PC-3 (cell line): Measurements from ENCODE around the gene ADCY5. TPM values are rescaled to one million over a fixed set of nuclear protein-coding genes. Genes with fewer than 3 reads are reported as not detected.

Source experiments
- ATAC-seq: fragments of 200-7000 bp; cut with Tn5 transposase; 2 replicates; pipeline ENCODE4 v1.9.1; 2020; ENCODE audit warnings: mild to moderate bottlenecking, moderate library complexity
- BruUV-seq: library from RNA; stranded (reverse); fragments of 400-500 nt; replicated peaks from 2 replicates; lab custom pipeline; 2021; lab: Mats Ljungman, UMichigan
- CTCF ChIA-PET: fragments of 300-600 bp; sonication (Branson Sonifier 250); formaldehyde crosslinking; loops from one replicate; lab custom pipeline; 2022; ENCODE audit warnings: antibody characterized with exemption; lab: Charles Lee
- POLR2A ChIA-PET: fragments of 300-600 bp; sonication (Branson Sonifier 250); formaldehyde crosslinking; loops from one replicate; lab custom pipeline; 2022; ENCODE audit warnings: antibody characterized with exemption; ENCODE audit not compliant: unreplicated experiment; lab: Charles Lee
- DNase-seq: peaks from one replicate; pipeline ENCODE4 v3.0.0-alpha.2; 2015
- H2AFZ ChIP-seq: fragments of 300-600 bp; sonication (generic); 2 replicates; pipeline ENCODE4 v1.6.0; 2016; ENCODE audit warnings: antibody characterized with exemption, low read length
- H3F3A ChIP-seq: fragments of 300-600 bp; sonication (generic); one replicate; pipeline ENCODE4 v1.6.0; 2017; ENCODE audit warnings: antibody characterized with exemption, low read length, control low read depth, mild to moderate bottlenecking; ENCODE audit not compliant: unreplicated experiment
- H3K27ac ChIP-seq: fragments of 300-600 bp; sonication (generic); 2 replicates; pipeline ENCODE4 v1.5.1; 2016; ENCODE audit warnings: mild to moderate bottlenecking, low read length
- H3K27me3 ChIP-seq: fragments of 300-600 bp; sonication (generic); 2 replicates; pipeline ENCODE4 v1.6.1; 2016; ENCODE audit warnings: low read length, mixed read lengths
- H3K36me3 ChIP-seq: fragments of 300-600 bp; sonication (generic); 2 replicates; pipeline ENCODE4 v1.6.1; 2016; ENCODE audit warnings: low read depth, mixed run types, low read length, mixed read lengths
- H3K4me1 ChIP-seq: fragments of 300-600 bp; sonication (generic); 2 replicates; pipeline ENCODE4 v1.5.1; 2016; ENCODE audit warnings: low read length; ENCODE audit not compliant: insufficient read depth
- H3K4me2 ChIP-seq: fragments of 300-600 bp; sonication (generic); 2 replicates; pipeline ENCODE4 v1.6.0; 2016; ENCODE audit warnings: low read length
- H3K4me3 ChIP-seq: fragments of 300-600 bp; sonication (generic); 2 replicates; pipeline ENCODE4 v1.5.1; 2016; ENCODE audit warnings: mild to moderate bottlenecking, low read length, mixed read lengths
- H3K79me2 ChIP-seq: fragments of 300-600 bp; sonication (generic); 2 replicates; pipeline ENCODE4 v1.6.1; 2017; ENCODE audit warnings: low read length, mixed read lengths
- H3K9ac ChIP-seq: fragments of 300-600 bp; sonication (generic); 2 replicates; pipeline ENCODE4 v1.6.0; 2016; ENCODE audit warnings: mild to moderate bottlenecking, low read length
- H3K9me2 ChIP-seq: fragments of 300-600 bp; sonication (generic); replicated peaks from 2 replicates; pipeline ENCODE4 v1.6.1; 2016; ENCODE audit warnings: mixed run types, low read length, mixed read lengths
- H3K9me3 ChIP-seq: fragments of 300-600 bp; sonication (generic); 2 replicates; pipeline ENCODE4 v1.6.1; 2016; ENCODE audit warnings: low read length, mixed read lengths
- H4K20me1 ChIP-seq: fragments of 300-600 bp; sonication (generic); 2 replicates; pipeline ENCODE4 v1.6.1; 2016; ENCODE audit warnings: low read length, mixed read lengths
- EZH2 ChIP-seq: fragments of 300-600 bp; sonication (generic); IDR thresholded peaks from one replicate; pipeline ENCODE4 v1.6.1; 2017; ENCODE audit warnings: antibody characterized with exemption, mild to moderate bottlenecking, low read length; ENCODE audit not compliant: unreplicated experiment
- EZH2phosphoT487 ChIP-seq: fragments of 300-600 bp; sonication (generic); IDR thresholded peaks from 2 replicates; pipeline ENCODE4 v1.6.1; 2018; ENCODE audit warnings: mild to moderate bottlenecking, antibody characterized with exemption, low read length, borderline replicate concordance
- intact Hi-C: fragments of 100-400 bp; cut with micrococcal nuclease; formaldehyde crosslinking; loops from 2 replicates; pipeline ENCODE4 v1.9.0; 2023
- total RNA-seq: library from RNA; depleted of rRNA; stranded (reverse); fragments of >200 nt; gene quantifications from 2 replicates; pipeline ENCODE4 v1.2.3, GENCODE V29; 2014
- TF ChIP-seq, protein P1 (sequence below): fragments of 300-600 bp; sonication (generic); conservative IDR thresholded peaks from 2 replicates; pipeline ENCODE4 v1.5.1; 2017; ENCODE audit warnings: antibody characterized with exemption, low read depth, mild to moderate bottlenecking, low read length

ADCY5 gene
- total RNA-seq, 1 experiment from 2014 or later = not detected

DNA sequence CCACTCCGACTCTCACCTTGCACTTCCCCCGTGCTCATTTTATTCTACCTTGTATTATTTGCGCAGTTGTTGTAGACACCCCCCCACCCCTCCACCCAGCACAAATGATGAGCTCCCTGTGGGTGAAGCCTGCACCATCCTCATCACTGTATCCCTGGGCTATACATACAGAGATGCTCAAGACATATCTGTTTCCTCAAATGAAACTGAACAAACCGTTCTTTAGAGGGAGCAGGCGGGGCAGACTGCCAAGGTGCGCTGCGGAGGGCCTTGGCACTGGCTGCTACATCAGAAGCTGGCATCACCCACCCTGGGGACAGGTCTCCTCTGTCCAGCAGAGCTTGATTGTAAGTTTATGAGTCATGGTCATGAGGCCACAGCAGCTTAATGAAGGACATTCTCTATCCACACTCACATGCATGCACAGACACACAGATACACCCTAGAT lies 29.0 kb downstream of the ADCY5 start:
- H4K20me1 ChIP-seq = no peaks in the 10 kb centered on the region
- H3K27me3 ChIP-seq = peaks cover 63% of the 10 kb centered on the region
- DNase-seq = no peak
- H3K27ac ChIP-seq = no peak overlapping the region
- no peak for TF ChIP-seq EZH2
- TF ChIP-seq, protein P1, sequence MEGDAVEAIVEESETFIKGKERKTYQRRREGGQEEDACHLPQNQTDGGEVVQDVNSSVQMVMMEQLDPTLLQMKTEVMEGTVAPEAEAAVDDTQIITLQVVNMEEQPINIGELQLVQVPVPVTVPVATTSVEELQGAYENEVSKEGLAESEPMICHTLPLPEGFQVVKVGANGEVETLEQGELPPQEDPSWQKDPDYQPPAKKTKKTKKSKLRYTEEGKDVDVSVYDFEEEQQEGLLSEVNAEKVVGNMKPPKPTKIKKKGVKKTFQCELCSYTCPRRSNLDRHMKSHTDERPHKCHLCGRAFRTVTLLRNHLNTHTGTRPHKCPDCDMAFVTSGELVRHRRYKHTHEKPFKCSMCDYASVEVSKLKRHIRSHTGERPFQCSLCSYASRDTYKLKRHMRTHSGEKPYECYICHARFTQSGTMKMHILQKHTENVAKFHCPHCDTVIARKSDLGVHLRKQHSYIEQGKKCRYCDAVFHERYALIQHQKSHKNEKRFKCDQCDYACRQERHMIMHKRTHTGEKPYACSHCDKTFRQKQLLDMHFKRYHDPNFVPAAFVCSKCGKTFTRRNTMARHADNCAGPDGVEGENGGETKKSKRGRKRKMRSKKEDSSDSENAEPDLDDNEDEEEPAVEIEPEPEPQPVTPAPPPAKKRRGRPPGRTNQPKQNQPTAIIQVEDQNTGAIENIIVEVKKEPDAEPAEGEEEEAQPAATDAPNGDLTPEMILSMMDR = no peak
- no peak for TF ChIP-seq EZH2phosphoT487
- intact Hi-C loops = no loop called here
- POLR2A ChIA-PET = no interaction called here
- no TSS peak for BruUV-seq
- H3K36me3 ChIP-seq = no peaks in the 10 kb centered on the region
- H3F3A ChIP-seq = no peaks in the 10 kb centered on the region
- H3K4me3 ChIP-seq = no peak overlapping the region
- no peaks in the 10 kb centered on the region for H3K79me2 ChIP-seq
- CTCF ChIA-PET = interaction anchor here (0.6 kb wide), 1 partner anchor 9 kb away, joined by 4 read pairs; no protein-coding TSS in a partner anchor
- no peaks in the 10 kb centered on the region for H3K9me3 ChIP-seq
- no peak overlapping the region for H3K4me2 ChIP-seq
- H3K9ac ChIP-seq = no peak overlapping the region
- no peak for ATAC-seq
- H3K4me1 ChIP-seq = no peaks in the 10 kb centered on the region
- H2AFZ ChIP-seq = no peak overlapping the region
- H3K9me2 ChIP-seq = no peaks in the 10 kb centered on the region

DNA sequence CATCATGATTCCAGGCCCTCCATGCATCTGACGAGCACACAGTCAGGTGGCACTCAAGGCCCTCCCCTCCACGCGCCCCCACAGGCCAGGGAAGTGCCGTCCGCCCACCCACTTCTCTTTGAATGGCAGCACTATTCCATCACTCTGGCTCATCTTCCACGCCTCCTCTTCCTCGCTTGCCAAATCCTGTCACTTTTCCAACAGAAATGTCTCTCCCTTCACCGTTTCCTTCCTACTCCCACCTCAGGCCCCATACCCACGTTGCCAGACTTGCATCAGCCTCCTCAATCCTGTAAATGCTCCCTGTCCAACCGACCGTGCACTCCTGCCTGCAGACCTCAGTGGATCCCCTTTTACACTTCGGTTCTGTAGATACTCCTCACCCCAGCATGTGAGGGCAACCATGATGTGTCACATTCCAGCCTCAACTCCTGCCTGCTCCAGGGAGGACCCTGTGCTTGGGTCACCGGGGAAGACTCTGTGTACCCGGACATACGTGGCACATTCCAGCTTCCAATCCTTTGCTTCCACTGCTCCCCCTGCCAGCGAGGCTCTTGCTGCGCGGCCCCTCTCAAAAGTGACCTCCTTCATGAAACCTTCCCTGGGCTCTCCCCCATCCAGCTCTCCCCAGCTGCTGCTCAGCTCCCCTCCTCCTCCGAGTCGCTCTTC lies 29.6 kb downstream of the ADCY5 start:
- ChIA-PET CTCF (interaction anchor here (0.6 kb wide), 1 partner anchor 8 kb away, joined by 4 read pairs; no protein-coding TSS in a partner anchor), POLR2A (no interaction called here)
- H3K4me3 ChIP-seq = no peak overlapping the region
- intact Hi-C loops = no loop called here
- no peak for DNase-seq
- no peaks in the 10 kb centered on the region for H3K79me2 ChIP-seq
- H3K36me3 ChIP-seq = no peaks in the 10 kb centered on the region
- ATAC-seq = no peak
- no peak overlapping the region for H3K27ac ChIP-seq
- TF ChIP-seq, protein P1 = no peak
- TF ChIP-seq EZH2 = no peak
- TF ChIP-seq EZH2phosphoT487 = no peak
- no peak overlapping the region for H3K9ac ChIP-seq
- BruUV-seq = no TSS peak
- H3K4me2 ChIP-seq = no peak overlapping the region
- H3K4me1 ChIP-seq = no peaks in the 10 kb centered on the region
- no peaks in the 10 kb centered on the region for H4K20me1 ChIP-seq
- no peaks in the 10 kb centered on the region for H3F3A ChIP-seq
- peaks cover 64% of the 10 kb centered on the region for H3K27me3 ChIP-seq
- no peak overlapping the region for H2AFZ ChIP-seq
- H3K9me2 ChIP-seq = no peaks in the 10 kb centered on the region
- no peaks in the 10 kb centered on the region for H3K9me3 ChIP-seq

DNA sequence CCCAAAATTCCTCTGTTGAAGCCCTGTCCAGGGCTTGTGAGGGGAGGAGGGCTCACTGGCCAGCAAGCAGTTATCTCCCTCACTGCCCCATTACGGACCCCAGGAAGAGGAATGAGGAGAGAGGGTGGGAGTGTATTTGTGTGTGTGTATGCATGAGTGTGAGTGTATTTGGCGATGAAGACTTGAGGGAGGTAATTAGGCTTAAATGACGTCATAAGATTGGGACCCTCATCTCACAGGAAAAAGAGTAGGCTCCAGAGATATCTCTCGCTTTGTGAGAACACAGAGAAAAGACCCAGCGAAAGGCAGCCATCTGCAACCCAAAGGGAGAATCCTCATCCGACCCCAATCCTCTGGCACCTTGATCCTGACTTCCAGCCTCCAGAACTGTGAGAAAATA lies 32.2 kb downstream of the ADCY5 start:
- no peaks in the 10 kb centered on the region for H4K20me1 ChIP-seq
- ATAC-seq = no peak
- H3K79me2 ChIP-seq = no peaks in the 10 kb centered on the region
- no peak overlapping the region for H3K9ac ChIP-seq
- H3K27me3 ChIP-seq = peaks cover 69% of the 10 kb centered on the region
- H3K4me3 ChIP-seq = no peak overlapping the region
- DNase-seq = no peak
- intact Hi-C loops = no loop called here
- no peak overlapping the region for H3K4me2 ChIP-seq
- TF ChIP-seq EZH2 (no peak), EZH2phosphoT487 (no peak)
- TF ChIP-seq, protein P1 = no peak
- no peaks in the 10 kb centered on the region for H3K4me1 ChIP-seq
- H3K9me2 ChIP-seq = no peaks in the 10 kb centered on the region
- POLR2A ChIA-PET = no interaction called here
- no TSS peak for BruUV-seq
- no peak overlapping the region for H3K27ac ChIP-seq
- H3K36me3 ChIP-seq = no peaks in the 10 kb centered on the region
- CTCF ChIA-PET = no interaction called here
- no peaks in the 10 kb centered on the region for H3K9me3 ChIP-seq
- H3F3A ChIP-seq = no peaks in the 10 kb centered on the region
- H2AFZ ChIP-seq = no peak overlapping the region
